LoVo (cell line): ENCODE measurements around the gene COMMD7.

Experiments used
- DNase-seq: peaks from one replicate; pipeline ENCODE4 v3.0.0-alpha.2; 2016; ENCODE audit warnings: low spot score

Gene COMMD7

GRCh38 chr20:32675223-32675975 is 67.9 kb downstream of the COMMD7 start:
- DNase-seq = no peak

GRCh38 chr20:32674362-32674789 is 68.9 kb downstream of the COMMD7 start:
- peak; percentile 20 for DNase-seq

GRCh38 chr20:32672982-32673851 is 70.0 kb downstream of the COMMD7 start:
- no peak for DNase-seq

- DNase-seq = no peak
Observed at GRCh38 chr20:32672394-32672981, 70.8 kb downstream of the COMMD7 start.

GRCh38 chr20:32670773-32671455 is 72.4 kb downstream of the COMMD7 start:
- DNase-seq = no peak

- DNase-seq = no peak
Observed at GRCh38 chr20:32667027-32667426, 76.2 kb downstream of the COMMD7 start.

GRCh38 chr20:32664678-32665159 is 78.5 kb downstream of the COMMD7 start:
- no peak for DNase-seq

- DNase-seq = no peak
Observed at GRCh38 chr20:32664012-32664677, 79.1 kb downstream of the COMMD7 start.

- DNase-seq = no peak
Observed at GRCh38 chr20:32663335-32664011, 79.8 kb downstream of the COMMD7 start.

GRCh38 chr20:32661820-32662528 is 81.3 kb downstream of the COMMD7 start:
- no peak for DNase-seq

GRCh38 chr20:32660661-32661060 is 82.6 kb downstream of the COMMD7 start:
- no peak for DNase-seq

- DNase-seq = no peak
Observed at GRCh38 chr20:32656827-32657226, 86.4 kb downstream of the COMMD7 start.

GRCh38 chr20:32655903-32656512 is 87.3 kb downstream of the COMMD7 start:
- DNase-seq = no peak

GRCh38 chr20:32652739-32653526 is 90.3 kb downstream of the COMMD7 start:
- peak; percentile 60 for DNase-seq
